ENCODE results near the gene PSMF1. TPM values are rescaled to one million over a fixed set of nuclear protein-coding genes. Genes with fewer than 3 reads are reported as not detected.

Gene PSMF1
- polyA plus RNA-seq, 1 donor from 2014 or later: 236 TPM

- Histone ChIP-seq H3K36me3 (ENCODE audit: insufficient read depth, low read length) (peaks cover 20% of the 10 kb centered on the region), H3K79me2 (replicated peaks; ENCODE audit: insufficient read depth, low read length) (peaks cover 19% of the 10 kb centered on the region), H3F3A (ENCODE audit: insufficient read depth, low read length, poor library complexity, severe bottlenecking) (no peaks in the 10 kb centered on the region)
Observed at GRCh38 chr20:1127840-1128239, 9.4 kb downstream of the PSMF1 start.

GRCh38 chr20:1130058-1130694 lies 11.8 kb downstream of the PSMF1 start:
- H3K36me3 ChIP-seq (ENCODE audit: insufficient read depth, low read length): peaks cover 20% of the 10 kb centered on the region
- TF ChIP-seq RAD21 (conservative IDR thresholded peaks at IDR 0.05): no peak
- no peak for TF ChIP-seq CTCF (IDR thresholded peaks at IDR 0.05; ENCODE audit: poor library complexity, severe bottlenecking)
- no peak for TF ChIP-seq POLR2AphosphoS5 (IDR thresholded peaks at IDR 0.05)
- TF ChIP-seq REST (IDR thresholded peaks at IDR 0.05; ENCODE audit: borderline replicate concordance): no peak
- no peak for TF ChIP-seq TAF1 (IDR thresholded peaks at IDR 0.05; ENCODE audit: low read depth)
- no peak for TF ChIP-seq SMC3 (conservative IDR thresholded peaks at IDR 0.05; ENCODE audit: poor library complexity)

More at GRCh38 chr20:1127840-1128239, 9.4 kb downstream of the PSMF1 start:
- Histone ChIP-seq H3K9me2 (ENCODE audit: insufficient read depth, low read length) (no peaks in the 10 kb centered on the region), H2AFZ (ENCODE audit: low read depth, low read length) (no peak overlapping the region), H3K9ac (ENCODE audit: low read length) (no peak overlapping the region), H4K20me1 (ENCODE audit: insufficient read depth) (no peaks in the 10 kb centered on the region), H3K4me2 (ENCODE audit: low read length) (no peak overlapping the region), H3K27me3 (ENCODE audit: insufficient read depth, low read depth, low read length) (no peaks in the 10 kb centered on the region), H3K4me3 (ENCODE audit: low read length) (no peak overlapping the region), H3K9me3 (ENCODE audit: low read length) (no peaks in the 10 kb centered on the region), H3K27ac (ENCODE audit: low read length) (no peak overlapping the region)
- no peak for TF ChIP-seq RAD21 (conservative IDR thresholded peaks at IDR 0.05)
- no peak for TF ChIP-seq TAF1 (IDR thresholded peaks at IDR 0.05; ENCODE audit: low read depth)
- TF ChIP-seq EZH2 (IDR thresholded peaks at IDR 0.05; ENCODE audit: borderline replicate concordance, insufficient read depth, low read length, poor library complexity, severe bottlenecking): no peak
- TF ChIP-seq MXI1 (conservative IDR thresholded peaks at IDR 0.05; ENCODE audit: poor library complexity, severe bottlenecking): no peak
- no peak for TF ChIP-seq REST (IDR thresholded peaks at IDR 0.05; ENCODE audit: borderline replicate concordance)
- TF ChIP-seq CTCF (IDR thresholded peaks at IDR 0.05; ENCODE audit: poor library complexity, severe bottlenecking): no peak
- no peak for TF ChIP-seq EP300 (conservative IDR thresholded peaks at IDR 0.05; ENCODE audit: poor library complexity, severe bottlenecking)
- TF ChIP-seq SMC3 (conservative IDR thresholded peaks at IDR 0.05; ENCODE audit: poor library complexity): no peak
- no peak for TF ChIP-seq POLR2AphosphoS5 (IDR thresholded peaks at IDR 0.05)

More at GRCh38 chr20:1130058-1130694, 11.8 kb downstream of the PSMF1 start:
- Histone ChIP-seq H3K4me2 (ENCODE audit: low read length) (no peak overlapping the region), H3K27ac (ENCODE audit: low read length) (no peak overlapping the region), H3K9me2 (ENCODE audit: insufficient read depth, low read length) (no peaks in the 10 kb centered on the region), H4K20me1 (ENCODE audit: insufficient read depth) (no peaks in the 10 kb centered on the region), H3K4me3 (ENCODE audit: low read length) (no peak overlapping the region), H3K9ac (ENCODE audit: low read length) (no peak overlapping the region), H3K9me3 (ENCODE audit: low read length) (no peaks in the 10 kb centered on the region), H3K79me2 (replicated peaks; ENCODE audit: insufficient read depth, low read length) (peaks cover 7% of the 10 kb centered on the region), H2AFZ (ENCODE audit: low read depth, low read length) (no peak overlapping the region), H3F3A (ENCODE audit: insufficient read depth, low read length, poor library complexity, severe bottlenecking) (no peaks in the 10 kb centered on the region), H3K27me3 (ENCODE audit: insufficient read depth, low read depth, low read length) (no peaks in the 10 kb centered on the region)
